Left lobe of liver (tissue), 2 donors: ENCODE measurements around the gene ADAM11. TPM values are rescaled to one million over a fixed set of nuclear protein-coding genes. Genes with fewer than 3 reads are reported as not detected.
"Not testable (repeated sequence)": the region's sequence is repeated elsewhere in the genome, so short reads cannot be mapped to it uniquely, and the experiment has no call there.

Experiments
- ATAC-seq: fragments of 200-7000 bp; cut with Tn5 transposase; one replicate; pipeline ENCODE4 v1.9.1; 2020; ENCODE audit warnings: mild to moderate bottlenecking, moderate library complexity
- DNase-seq: peaks from one replicate; pipeline ENCODE4 v3.0.0-alpha.2; 2020; ENCODE audit warnings: low spot score
- total RNA-seq: library from RNA; stranded (reverse); gene quantifications from one replicate; pipeline ENCODE4 v1.2.1, GENCODE V29; 2021
- donor health status: DM: no; HTN: no; CAD: no; lungs with moderate emphysema.
- donor health status: DM: no; HTN: yes; CAD: no.

The ADAM11 gene
- total RNA-seq, 1 donor from 2014 or later: 0.13 TPM

GRCh38 chr17:44793885-44794842, 35.4 kb downstream of the ADAM11 start:
- ATAC-seq: no peak
- no peak for DNase-seq

GRCh38 chr17:44794851-44795413, 36.1 kb downstream of the ADAM11 start:
- ATAC-seq (peak; percentile 14), DNase-seq (no peak)

- DNase-seq (no peak), ATAC-seq (no peak)
Measured at GRCh38 chr17:44795421-44795820, 36.6 kb downstream of the ADAM11 start.

GRCh38 chr17:44795928-44796327, 37.1 kb downstream of the ADAM11 start:
- peak; percentile 31 for ATAC-seq
- DNase-seq: no peak

- DNase-seq (no peak), ATAC-seq (no peak)
Measured at GRCh38 chr17:44796731-44797130, 37.9 kb downstream of the ADAM11 start.

- ATAC-seq (peak; percentile 91), DNase-seq (peak; percentile 69)
Measured at GRCh38 chr17:44797802-44798201, 39.0 kb downstream of the ADAM11 start.

GRCh38 chr17:44798356-44798755, 39.6 kb downstream of the ADAM11 start:
- peak; percentile 73 for ATAC-seq
- no peak for DNase-seq

GRCh38 chr17:44801880-44802279, 43.1 kb downstream of the ADAM11 start:
- DNase-seq (no peak), ATAC-seq (no peak)

- DNase-seq (no peak), ATAC-seq (no peak)
Measured at GRCh38 chr17:44804302-44805089, 45.7 kb downstream of the ADAM11 start.

GRCh38 chr17:44807093-44807816, 48.5 kb downstream of the ADAM11 start:
- no peak for DNase-seq
- no peak for ATAC-seq

GRCh38 chr17:44807817-44808155, 49.0 kb downstream of the ADAM11 start:
- DNase-seq (no peak), ATAC-seq (no peak)

GRCh38 chr17:44808156-44808555, 49.4 kb downstream of the ADAM11 start:
- DNase-seq: no peak

GRCh38 chr17:44808656-44809388, 50.0 kb downstream of the ADAM11 start:
- ATAC-seq, DNase-seq: not testable (repeated sequence)

More at GRCh38 chr17:44808156-44808555, 49.4 kb downstream of the ADAM11 start:
- ATAC-seq: no peak

- DNase-seq (no peak), ATAC-seq (no peak)
Measured at GRCh38 chr17:44812263-44812662, 53.5 kb downstream of the ADAM11 start.

GRCh38 chr17:44818508-44818907, 59.7 kb downstream of the ADAM11 start:
- not testable (repeated sequence) for DNase-seq, ATAC-seq

- no peak for ATAC-seq
Measured at GRCh38 chr17:44820631-44821212, 61.9 kb downstream of the ADAM11 start.

GRCh38 chr17:44825236-44825635, 66.4 kb downstream of the ADAM11 start:
- not testable (repeated sequence) for ATAC-seq, DNase-seq

More at GRCh38 chr17:44820631-44821212, 61.9 kb downstream of the ADAM11 start:
- no peak for DNase-seq

- ATAC-seq: no peak
- no peak for DNase-seq
Measured at GRCh38 chr17:44826123-44826790, 67.5 kb downstream of the ADAM11 start.

GRCh38 chr17:44827863-44828262, 69.1 kb downstream of the ADAM11 start:
- ATAC-seq: no peak
- DNase-seq: no peak
